Activated T-cell treated with anti-CD3 and anti-CD28 coated beads, Interleukin-2, amount 50 U/mL, for 72 hours (primary cell): ENCODE data around the gene ZCCHC24. TPM values are rescaled to one million over a fixed set of nuclear protein-coding genes. Genes with fewer than 3 reads are reported as not detected.
A peak's percentile ranks its signal among the peaks of the same experiment; 100 is the strongest.

Experiments
- ATAC-seq, 2 donors: fragments of 150-1000 bp; cut with Tn5 transposase; replicated peaks in 1 of 2; 2 replicates each; pipeline ENCODE4 v1.10.0; 2021; ENCODE audit warnings: moderate library complexity in 2 of 2, mild to moderate bottlenecking in 1 of 2
- DNase-seq, 2 donors: peaks; one replicate each; pipeline ENCODE4 v3.0.0; 2021 to 2022; ENCODE audit warnings: mixed read lengths in 1 of 2
- H3K27ac Mint-ChIP-seq: one replicate; pipeline ENCODE4 v1.8.0; 2022; ENCODE audit warnings: mild to moderate bottlenecking, moderate library complexity, mixed read lengths
- H3K27me3 Mint-ChIP-seq: one replicate; pipeline ENCODE4 v1.8.0; 2022; ENCODE audit warnings: low read depth, mixed read lengths
- H3K36me3 Mint-ChIP-seq, 2 donors: one replicate each; pipeline ENCODE4 v1.8.0; 2022; ENCODE audit warnings: mixed read lengths in 2 of 2, mild to moderate bottlenecking in 1 of 2; ENCODE audit not compliant: insufficient read depth in 2 of 2
- H3K4me1 Mint-ChIP-seq: one replicate; pipeline ENCODE4 v1.8.0; 2022; ENCODE audit warnings: low read depth, mixed read lengths
- H3K4me3 Mint-ChIP-seq, 2 donors: one replicate each; pipeline ENCODE4 v1.8.0; 2022; ENCODE audit warnings: mild to moderate bottlenecking in 2 of 2, mixed read lengths in 2 of 2, moderate library complexity in 2 of 2
- H3K9me3 Mint-ChIP-seq, 2 donors: one replicate each; pipeline ENCODE4 v1.8.0; 2022; ENCODE audit warnings: mixed read lengths in 2 of 2
- total RNA-seq, 2 donors: library from RNA; stranded (reverse); gene quantifications; one replicate each; pipeline ENCODE4 v1.2.3, GENCODE V29; 2022

The ZCCHC24 gene
- total RNA-seq, 2 donors from 2014 or later: 1.1 to 1.7 TPM

- H3K27me3 Mint-ChIP-seq: peaks cover 5% of the 10 kb centered on the region
- no peak overlapping the region for H3K4me3 Mint-ChIP-seq
- no peaks in the 10 kb centered on the region for H3K36me3 Mint-ChIP-seq
- ATAC-seq (no peak), DNase-seq (no peak)
- H3K9me3 Mint-ChIP-seq: no peaks in the 10 kb centered on the region
- H3K4me1 Mint-ChIP-seq: no peaks in the 10 kb centered on the region
- no peak overlapping the region for H3K27ac Mint-ChIP-seq
These were observed 39.4 kb downstream of the ZCCHC24 start for GRCh38 chr10:79405995-79406515.

DNA sequence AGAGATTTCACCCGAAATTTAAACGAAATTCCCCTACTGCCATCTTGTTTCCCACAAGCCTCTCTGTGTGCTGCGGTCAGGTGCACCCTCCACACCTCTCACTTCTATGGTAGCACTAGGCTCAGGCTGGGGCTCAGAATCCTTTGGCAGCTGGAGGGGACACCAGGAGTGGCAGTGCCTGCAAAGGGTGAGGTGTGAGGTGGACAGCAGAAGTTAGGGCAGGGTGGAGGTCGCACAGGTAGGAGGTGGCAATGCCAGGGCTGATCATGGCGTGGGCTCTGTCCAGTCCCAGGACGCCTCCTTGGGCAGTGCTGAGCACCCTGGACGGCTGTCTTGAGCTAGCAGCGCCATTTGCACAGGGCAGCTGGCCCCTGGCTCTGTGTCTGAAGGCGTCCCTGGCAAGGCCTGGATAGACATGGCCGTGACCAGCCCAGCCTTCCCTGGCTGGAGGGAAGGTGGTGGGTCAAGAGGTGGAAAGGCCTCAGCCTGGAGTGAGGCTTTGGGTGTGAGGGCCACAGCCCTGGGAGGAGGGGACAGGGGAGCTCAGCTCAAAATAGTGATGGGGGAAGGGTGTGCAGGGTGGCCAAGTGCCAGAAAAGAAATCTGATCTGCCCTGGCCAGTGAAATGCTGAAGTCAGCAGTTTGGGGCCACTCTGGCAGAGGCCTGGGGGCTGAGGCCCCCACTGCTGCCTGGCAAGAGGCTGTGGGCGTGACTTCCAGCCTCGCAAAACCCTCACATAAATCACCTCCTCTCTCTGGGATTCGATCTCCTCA lies 40.0 kb downstream of the ZCCHC24 start:
- no peak for DNase-seq
- Mint-ChIP-seq H3K27ac (no peak overlapping the region), H3K9me3 (no peaks in the 10 kb centered on the region), H3K4me1 (no peaks in the 10 kb centered on the region), H3K27me3 (peaks cover 5% of the 10 kb centered on the region), H3K36me3 (no peaks in the 10 kb centered on the region), H3K4me3 (no peak overlapping the region)
- peak in 1 of 2 donors; percentile 10 for ATAC-seq

- Mint-ChIP-seq H3K27ac (no peak overlapping the region), H3K27me3 (peaks cover 5% of the 10 kb centered on the region), H3K4me1 (no peaks in the 10 kb centered on the region), H3K4me3 (no peak overlapping the region), H3K9me3 (no peaks in the 10 kb centered on the region), H3K36me3 (no peaks in the 10 kb centered on the region)
- DNase-seq (no peak), ATAC-seq (no peak)
These were observed 40.7 kb downstream of the ZCCHC24 start for GRCh38 chr10:79404690-79405131.

DNA sequence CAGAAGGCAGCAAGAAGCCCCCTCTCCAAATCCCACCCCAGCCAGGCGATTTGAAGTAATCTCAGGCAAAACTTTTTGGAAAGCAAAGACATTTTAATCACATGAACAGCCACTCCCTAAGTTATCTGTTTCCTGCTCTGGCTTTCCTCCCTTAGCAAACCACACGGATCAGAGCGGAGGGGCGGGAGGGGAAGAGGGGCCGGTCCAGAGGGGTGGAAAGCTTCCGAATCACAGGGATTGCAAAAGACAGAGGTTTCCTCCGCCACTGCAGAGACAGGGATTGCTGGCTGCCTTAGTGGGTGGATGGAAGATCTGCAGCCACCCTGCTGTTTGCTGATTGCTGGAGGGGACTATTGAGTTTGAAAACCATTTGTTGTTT lies 41.2 kb downstream of the ZCCHC24 start:
- Mint-ChIP-seq H3K9me3 (no peaks in the 10 kb centered on the region), H3K27ac (no peak overlapping the region), H3K4me1 (no peaks in the 10 kb centered on the region), H3K27me3 (peaks cover 5% of the 10 kb centered on the region), H3K36me3 (no peaks in the 10 kb centered on the region), H3K4me3 (no peak overlapping the region)
- no peak for DNase-seq
- no peak for ATAC-seq

- DNase-seq: no peak
- no peaks in the 10 kb centered on the region for H3K9me3 Mint-ChIP-seq
- no peak overlapping the region for H3K4me3 Mint-ChIP-seq
- H3K36me3 Mint-ChIP-seq: no peaks in the 10 kb centered on the region
- no peak for ATAC-seq
- no peaks in the 10 kb centered on the region for H3K4me1 Mint-ChIP-seq
- H3K27ac Mint-ChIP-seq: no peak overlapping the region
- H3K27me3 Mint-ChIP-seq: peaks cover 5% of the 10 kb centered on the region
These were observed 41.8 kb downstream of the ZCCHC24 start for GRCh38 chr10:79403441-79404230.

DNA sequence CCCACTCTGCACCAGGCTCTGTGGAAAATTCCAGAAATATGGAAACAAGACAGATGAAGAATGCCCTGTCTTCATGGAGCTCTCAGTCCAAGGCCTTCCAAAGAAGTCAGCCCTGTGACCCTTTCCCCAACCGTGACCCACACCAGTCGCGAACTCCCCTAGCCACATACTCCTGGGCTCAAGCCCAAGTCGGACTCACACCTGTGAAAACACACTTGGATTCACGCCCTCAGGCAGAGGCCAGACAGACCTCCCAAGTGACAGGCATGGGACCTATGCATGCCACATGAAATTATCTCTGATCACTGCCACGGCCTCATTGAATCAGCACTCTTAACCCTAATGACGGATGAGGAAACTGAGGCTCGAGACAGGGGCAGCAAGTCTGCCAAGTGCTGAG lies 42.5 kb downstream of the ZCCHC24 start:
- DNase-seq: no peak
- no peak overlapping the region for H3K4me3 Mint-ChIP-seq
- H3K36me3 Mint-ChIP-seq: no peaks in the 10 kb centered on the region
- no peak overlapping the region for H3K27ac Mint-ChIP-seq
- no peak for ATAC-seq
- peaks cover 5% of the 10 kb centered on the region for H3K27me3 Mint-ChIP-seq
- no peaks in the 10 kb centered on the region for H3K9me3 Mint-ChIP-seq
- no peaks in the 10 kb centered on the region for H3K4me1 Mint-ChIP-seq

- no peak for DNase-seq
- peaks cover 5% of the 10 kb centered on the region for H3K27me3 Mint-ChIP-seq
- H3K4me1 Mint-ChIP-seq: no peaks in the 10 kb centered on the region
- H3K4me3 Mint-ChIP-seq: no peak overlapping the region
- H3K9me3 Mint-ChIP-seq: no peaks in the 10 kb centered on the region
- H3K27ac Mint-ChIP-seq: no peak overlapping the region
- no peak for ATAC-seq
- no peaks in the 10 kb centered on the region for H3K36me3 Mint-ChIP-seq
These were observed 42.8 kb downstream of the ZCCHC24 start for GRCh38 chr10:79402625-79402946.

DNA sequence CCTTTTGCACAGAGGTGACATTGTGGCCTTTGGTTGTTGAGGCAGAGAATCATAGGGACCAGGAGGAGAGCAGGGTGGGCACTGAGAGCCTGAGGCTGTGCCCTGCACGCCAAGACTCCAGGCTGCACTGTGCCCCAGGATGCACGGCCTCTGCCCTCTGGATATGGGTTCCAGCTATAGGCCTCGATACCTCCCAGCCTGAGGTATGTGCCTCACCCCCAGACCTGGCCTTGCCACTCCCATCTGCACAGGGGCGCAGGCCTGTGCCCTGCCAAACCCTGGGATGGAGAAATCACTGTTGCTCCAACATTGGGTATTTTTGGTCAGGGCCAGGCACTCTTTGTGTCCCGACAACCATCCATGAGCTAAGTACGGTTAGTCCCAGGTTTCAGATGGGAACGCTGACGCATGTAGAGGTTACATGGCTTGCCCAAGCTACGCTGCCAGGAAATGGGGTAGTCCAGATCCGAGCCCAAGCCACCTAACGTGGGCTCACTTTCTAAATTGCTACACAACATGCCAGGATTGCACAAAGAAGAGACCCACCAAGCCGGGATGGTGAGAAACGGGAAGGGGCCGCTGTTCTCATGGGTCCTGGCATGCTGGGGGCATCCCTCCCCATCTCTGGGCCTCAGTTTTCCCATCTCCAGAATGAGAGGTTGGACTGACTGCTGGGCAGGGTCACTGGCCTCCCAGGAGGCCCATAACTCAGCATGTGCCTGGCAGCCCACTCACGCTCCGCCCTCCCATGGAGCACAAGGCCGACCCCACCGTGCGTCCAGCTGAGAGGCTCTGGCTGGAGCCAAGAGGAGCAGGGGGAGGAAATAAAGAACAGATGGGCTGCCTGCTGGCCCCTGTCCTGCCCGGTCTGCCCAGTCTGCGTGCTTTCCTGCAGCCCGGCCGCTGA lies 44.2 kb downstream of the ZCCHC24 start:
- Mint-ChIP-seq H3K36me3 (no peaks in the 10 kb centered on the region), H3K4me3 (no peak overlapping the region), H3K27me3 (peaks cover 5% of the 10 kb centered on the region), H3K9me3 (no peaks in the 10 kb centered on the region), H3K4me1 (no peaks in the 10 kb centered on the region), H3K27ac (no peak overlapping the region)
- no peak for ATAC-seq
- no peak for DNase-seq

- Mint-ChIP-seq H3K27ac (no peak overlapping the region), H3K27me3 (peaks cover 5% of the 10 kb centered on the region)
These were observed 45.0 kb downstream of the ZCCHC24 start for GRCh38 chr10:79400146-79401004.

DNA sequence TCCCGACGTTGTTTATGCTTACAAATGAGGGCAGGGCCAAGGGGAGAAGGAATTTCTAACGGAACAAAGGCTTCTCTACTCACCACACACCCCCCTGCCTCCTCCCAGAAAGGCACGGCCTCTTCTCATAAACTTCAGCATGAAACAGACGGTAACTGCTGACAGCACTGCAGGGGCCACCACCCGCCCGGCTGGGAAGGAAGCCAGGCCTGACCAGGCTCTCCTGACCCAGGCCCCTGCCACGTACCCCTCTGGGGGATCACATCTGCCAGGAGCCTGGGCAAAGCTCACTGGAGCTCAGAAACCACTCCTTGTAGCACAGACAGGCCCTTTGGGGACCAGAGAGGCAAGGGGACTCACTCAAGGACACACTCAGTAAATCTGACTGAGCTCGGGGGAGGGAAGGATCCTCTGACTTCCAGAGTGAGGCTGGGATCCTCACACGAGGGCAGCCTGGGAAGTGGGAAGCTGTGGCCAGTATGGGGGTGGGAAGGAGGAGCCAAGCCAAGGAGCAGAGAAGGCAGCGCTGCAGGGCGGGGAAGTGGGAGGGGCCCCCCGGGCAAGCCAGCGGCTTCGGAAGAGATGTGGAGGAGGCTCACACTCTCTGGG lies 46.1 kb downstream of the ZCCHC24 start:
- Mint-ChIP-seq H3K36me3 (no peaks in the 10 kb centered on the region), H3K27me3 (peaks cover 5% of the 10 kb centered on the region), H3K9me3 (no peaks in the 10 kb centered on the region), H3K27ac (no peak overlapping the region), H3K4me3 (no peak overlapping the region), H3K4me1 (no peaks in the 10 kb centered on the region)
- no peak for DNase-seq
- no peak for ATAC-seq

More at GRCh38 chr10:79400146-79401004, 45.0 kb downstream of the ZCCHC24 start:
- H3K4me3 Mint-ChIP-seq: no peak overlapping the region
- H3K9me3 Mint-ChIP-seq: no peaks in the 10 kb centered on the region
- ATAC-seq: peak; percentile 73
- no peaks in the 10 kb centered on the region for H3K4me1 Mint-ChIP-seq
- no peaks in the 10 kb centered on the region for H3K36me3 Mint-ChIP-seq
- DNase-seq: peak; percentile 66 to 81

DNA sequence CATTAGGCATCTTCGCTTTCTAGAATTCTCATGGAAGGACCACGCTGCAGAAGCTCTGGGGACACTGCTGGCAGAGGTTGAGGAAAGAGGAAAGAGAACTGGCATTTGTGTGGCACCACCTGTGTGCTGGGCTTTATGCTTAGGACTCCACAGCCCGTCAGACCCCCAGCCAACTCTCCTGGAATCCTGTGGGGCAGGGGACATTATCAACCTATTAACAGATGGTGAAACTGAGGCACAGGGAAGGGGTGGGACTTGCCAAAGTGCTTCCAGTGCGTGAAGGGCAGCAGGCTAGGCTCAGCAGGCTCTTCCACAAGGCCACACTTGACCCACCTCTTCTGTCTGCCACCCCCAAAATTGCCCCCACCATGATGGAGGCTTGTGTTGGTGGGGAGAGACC lies 46.8 kb downstream of the ZCCHC24 start:
- no peaks in the 10 kb centered on the region for H3K4me1 Mint-ChIP-seq
- peaks cover 5% of the 10 kb centered on the region for H3K27me3 Mint-ChIP-seq
- no peak for DNase-seq
- H3K36me3 Mint-ChIP-seq: no peaks in the 10 kb centered on the region
- H3K27ac Mint-ChIP-seq: no peak overlapping the region
- no peaks in the 10 kb centered on the region for H3K9me3 Mint-ChIP-seq
- no peak overlapping the region for H3K4me3 Mint-ChIP-seq
- no peak for ATAC-seq
